ENCODE results near the gene FBXW8. TPM values are rescaled to one million over a fixed set of nuclear protein-coding genes. Genes with fewer than 3 reads are reported as not detected.
A peak's percentile ranks its signal among the peaks of the same experiment; 100 is the strongest.

The FBXW8 gene
- total RNA-seq, 1 experiment from 2014 or later = 15.3 TPM

GRCh38 chr12:117076410-117077372 is 165.9 kb downstream of the FBXW8 start:
- no peaks in the 10 kb centered on the region for H3K79me2 ChIP-seq (ENCODE audit: insufficient read depth, low read length)
- H3K4me2 ChIP-seq (ENCODE audit: insufficient read depth, insufficient read length, low read length) = no peak overlapping the region
- no peak for DNase-seq
- H2AK5ac ChIP-seq (ENCODE audit: insufficient read length, low read length) = no peak overlapping the region
- no peak overlapping the region for H2BK120ac ChIP-seq (ENCODE audit: low read depth, low read length, poor library complexity, severe bottlenecking)
- H3K9ac ChIP-seq (ENCODE audit: extremely low read depth, insufficient read length, low read length) = no peak overlapping the region
- no peaks in the 10 kb centered on the region for H3K23me2 ChIP-seq (ENCODE audit: insufficient read length, low read depth, low read length, poor library complexity, severe bottlenecking)
- H3K56ac ChIP-seq (ENCODE audit: insufficient read length, low read depth, low read length) = no peak overlapping the region
- Mint-ChIP-seq H3K27me3 (ENCODE audit: low read depth) (no peaks in the 10 kb centered on the region), H3K4me1 (peaks cover 11 to 16% of the 10 kb centered on the region in 2 experiments), H3K36me3 (ENCODE audit: insufficient read depth in 1 of 3, low read depth in 3 of 3) (no peaks in the 10 kb centered on the region), H3K27ac (peak overlapping the region; percentile 71 to 81 (median 76); a peak in 5 of 7 replicates), H3K9me3 (no peaks in the 10 kb centered on the region), H3K4me3 (no peak overlapping the region)
- no peaks in the 10 kb centered on the region for H3K9me3 ChIP-seq (ENCODE audit: control insufficient read depth, low read depth, low read length)
- no peaks in the 10 kb centered on the region for H4K20me1 ChIP-seq (ENCODE audit: control insufficient read depth, insufficient read depth, insufficient read length)
- no peak overlapping the region for H4K91ac ChIP-seq (ENCODE audit: insufficient read length, low read depth, low read length)
- H3K27ac ChIP-seq (ENCODE audit: insufficient read length, low read depth, low read length) = no peak overlapping the region
- TF ChIP-seq CTCF (conservative IDR thresholded peaks at IDR 0.05) = no peak
- H2AFZ ChIP-seq (ENCODE audit: low read length) = no peak overlapping the region
- no peak overlapping the region for H3K14ac ChIP-seq (ENCODE audit: insufficient read depth, low read length)
- no peaks in the 10 kb centered on the region for H3K79me1 ChIP-seq (ENCODE audit: insufficient read depth, low read depth, low read length, poor library complexity, severe bottlenecking)
- H3K18ac ChIP-seq (ENCODE audit: insufficient read length, low read depth, low read length) = no peak overlapping the region
- H3K27me3 ChIP-seq (ENCODE audit: insufficient read depth, low read length) = no peaks in the 10 kb centered on the region
- no peak overlapping the region for H2BK20ac ChIP-seq (ENCODE audit: low read depth, low read length, poor library complexity, severe bottlenecking)
- no peak overlapping the region for H3T11ph ChIP-seq (ENCODE audit: low read length)
- H3K4ac ChIP-seq (ENCODE audit: low read depth, low read length) = no peak overlapping the region
- H4K8ac ChIP-seq (replicated peaks; ENCODE audit: insufficient read length, low read depth, low read length) = no peak overlapping the region
- WGBS (ENCODE audit: extremely low coverage, insufficient read length, low lambda C conversion rate) = no CpG with 5 or more reads among the region's 24 CpGs
- H3K23ac ChIP-seq (ENCODE audit: insufficient read length, low read depth, low read length) = no peak overlapping the region
- H4K5ac ChIP-seq (ENCODE audit: insufficient read length, low read depth, low read length) = no peak overlapping the region
- no peak overlapping the region for H2BK5ac ChIP-seq (ENCODE audit: insufficient read length, low read length)
- no peak overlapping the region for H2BK12ac ChIP-seq (ENCODE audit: insufficient read length, low read depth, low read length)
- H3K4me1 ChIP-seq (ENCODE audit: insufficient read depth, low read length) = peaks cover 2% of the 10 kb centered on the region; the same call in 1 of the 2 replicates
- no peak overlapping the region for H2BK15ac ChIP-seq (ENCODE audit: low read depth, low read length)
